HG03558 (cell line): ENCODE measurements around the gene EPN3.

ENCODE experiments used
- ATAC-seq: cut with Tn5 transposase; IDR thresholded peaks from one replicate; pipeline ENCODE4 v1.9.1; 2021; ENCODE audit warnings: moderate number of reproducible peaks; ENCODE audit not compliant: unreplicated experiment; ENCODE audit errors: extremely low read depth

The EPN3 gene

GRCh38 chr17:50547035-50547735 lies 14.7 kb downstream of the EPN3 start, which contains the start of gene SPATA20:
Gene SPATA20 (plus strand): TSS chr17:50547174. CDS start chr17:50547209, 35 bp downstream.
- no peak for ATAC-seq

GRCh38 chr17:50547736-50548083 lies 15.2 kb downstream of the EPN3 start:
- ATAC-seq: no peak

- ATAC-seq: no peak
Measured at GRCh38 chr17:50548831-50549230, 16.3 kb downstream of the EPN3 start.

GRCh38 chr17:50549256-50549941 lies 16.9 kb downstream of the EPN3 start:
- no peak for ATAC-seq

- no peak for ATAC-seq
Measured at GRCh38 chr17:50549969-50550368, 17.4 kb downstream of the EPN3 start.

GRCh38 chr17:50550661-50551432 lies 18.3 kb downstream of the EPN3 start:
- ATAC-seq: no peak

GRCh38 chr17:50551433-50551815 lies 18.9 kb downstream of the EPN3 start:
- ATAC-seq: no peak

GRCh38 chr17:50551884-50552283 lies 19.3 kb downstream of the EPN3 start:
- no peak for ATAC-seq

GRCh38 chr17:50554201-50554600 lies 21.7 kb downstream of the EPN3 start:
- ATAC-seq: no peak

GRCh38 chr17:50556803-50557202 lies 24.3 kb downstream of the EPN3 start:
- no peak for ATAC-seq

GRCh38 chr17:50557630-50558029 lies 25.1 kb downstream of the EPN3 start:
- no peak for ATAC-seq

GRCh38 chr17:50558091-50558490 lies 25.6 kb downstream of the EPN3 start:
- ATAC-seq: no peak

- no peak for ATAC-seq
Measured at GRCh38 chr17:50558581-50558940, 26.0 kb downstream of the EPN3 start.

GRCh38 chr17:50558941-50559614 lies 26.5 kb downstream of the EPN3 start:
- ATAC-seq: no peak

GRCh38 chr17:50559674-50560184 lies 27.2 kb downstream of the EPN3 start:
- no peak for ATAC-seq

- peak; percentile 80 for ATAC-seq
Measured at GRCh38 chr17:50560185-50560824, 27.8 kb downstream of the EPN3 start, which contains the start of gene CACNA1G. Gene CACNA1G (plus strand): TSS chr17:50560715. CDS start chr17:50561460, 745 bp downstream.

GRCh38 chr17:50560931-50561745 lies 28.6 kb downstream of the EPN3 start:
- no peak for ATAC-seq

- ATAC-seq: no peak
Measured at GRCh38 chr17:50561746-50562141, 29.2 kb downstream of the EPN3 start.
